HepG2 (cell line): ENCODE measurements around the gene GABRB1. TPM values are rescaled to one million over a fixed set of nuclear protein-coding genes. Genes with fewer than 3 reads are reported as not detected.

Source experiments
- BORCS8-MEF2B ChIP-seq: sonication (generic); formaldehyde crosslinking; IDR thresholded peaks from 2 replicates; pipeline ENCODE4 v1.8.0; 2022; ENCODE audit warnings: mild to moderate bottlenecking, missing genetic modification reagents
- MED8 ChIP-seq: sonication (generic); formaldehyde crosslinking; IDR thresholded peaks from 2 replicates; pipeline ENCODE4 v1.8.1; 2023; ENCODE audit warnings: mild to moderate bottlenecking, missing genetic modification reagents; ENCODE audit not compliant: insufficient replicate concordance
- POLR2A ChIP-seq, 2 experiments: IDR thresholded peaks; 2 replicates each; pipeline ENCODE4 v1.6.1; 2011; ENCODE audit warnings: low read depth in 2 of 2, low read length in 2 of 2, mild to moderate bottlenecking in 1 of 2, moderate library complexity in 1 of 2; ENCODE audit not compliant: insufficient read depth in 1 of 2
- RARA ChIP-seq: IDR thresholded peaks from 2 replicates; pipeline ENCODE4 v1.6.1; 2016; ENCODE audit warnings: missing genetic modification reagents, missing compliant biosample characterization
- SCMH1 ChIP-seq: sonication (generic); formaldehyde crosslinking; IDR thresholded peaks from 2 replicates; pipeline ENCODE4 v1.9.0; 2021; ENCODE audit warnings: missing genetic modification reagents, mild to moderate bottlenecking, borderline replicate concordance
- ZBTB33 ChIP-seq: sonication (generic); formaldehyde crosslinking; IDR thresholded peaks from 2 replicates; pipeline ENCODE4 v1.4.0; 2020; ENCODE audit warnings: missing genetic modification reagents
- ZSCAN25 ChIP-seq: sonication (generic); formaldehyde crosslinking; IDR thresholded peaks from 2 replicates; pipeline ENCODE4 v1.8.0; 2022; ENCODE audit warnings: mild to moderate bottlenecking, missing genetic modification reagents
- polyA plus RNA-seq, 8 experiments: library from polyadenylated mRNA; depleted of rRNA in 3 of 8; stranded (reverse) in 7 of 8; unstranded in 1 of 8; fragments of >200 nt; fragmentation: Illumina TruSeq in 4 of 8; extraction: Trizol in 4 of 8; gene quantifications; 2 replicates each; pipeline versions ENCODE4 v1.2.1 to v1.2.3, GENCODE V29; 2011 to 2016; ENCODE audit warnings: low read depth in 4 of 8, missing spikeins in 1 of 8, mixed read lengths in 1 of 8; ENCODE audit not compliant: insufficient read depth in 1 of 8
- total RNA-seq, 5 experiments: library from RNA; depleted of rRNA; stranded (reverse); fragments of >200 nt; fragmentation: Illumina TruSeq; extraction: Trizol; gene quantifications; 2 replicates each; pipeline ENCODE4 v1.2.3, GENCODE V29; 2016; ENCODE audit warnings: low read depth in 1 of 5
- TF ChIP-seq, protein P1 (sequence below): sonication (generic); formaldehyde crosslinking; IDR thresholded peaks from 2 replicates; pipeline ENCODE4 v1.8.1; 2022; ENCODE audit warnings: low read depth, mild to moderate bottlenecking, missing genetic modification reagents
- TF ChIP-seq, protein P2 (sequence below): sonication (generic); formaldehyde crosslinking; IDR thresholded peaks from 2 replicates; pipeline ENCODE4 v1.4.0; 2020; ENCODE audit warnings: missing genetic modification reagents
- TF ChIP-seq, protein P3 (sequence below): sonication (generic); formaldehyde crosslinking; IDR thresholded peaks from 2 replicates; pipeline ENCODE4 v1.8.0; 2022; ENCODE audit warnings: mild to moderate bottlenecking, missing genetic modification reagents

GABRB1 gene
- total and polyA plus RNA-seq, 2 of the 13 experiments (the other 11 are each of a cell fraction or from before 2014, with no cell fraction given), result not detected

GRCh38 chr4:47184083-47184482 is 152.7 kb downstream of the GABRB1 start (continued):
- TF ChIP-seq ZBTB33 (no peak), ZSCAN25 (no peak), POLR2A (IDR thresholded peaks at IDR 0.05; ENCODE audit: insufficient read depth in 1 of 2, low read depth in 2 of 2, low read length in 2 of 2) (no peak), BORCS8-MEF2B (no peak), RARA (no peak), SCMH1 (CRISPR knock-in tag) (no peak), MED8 (no peak)
- TF ChIP-seq, protein P1, sequence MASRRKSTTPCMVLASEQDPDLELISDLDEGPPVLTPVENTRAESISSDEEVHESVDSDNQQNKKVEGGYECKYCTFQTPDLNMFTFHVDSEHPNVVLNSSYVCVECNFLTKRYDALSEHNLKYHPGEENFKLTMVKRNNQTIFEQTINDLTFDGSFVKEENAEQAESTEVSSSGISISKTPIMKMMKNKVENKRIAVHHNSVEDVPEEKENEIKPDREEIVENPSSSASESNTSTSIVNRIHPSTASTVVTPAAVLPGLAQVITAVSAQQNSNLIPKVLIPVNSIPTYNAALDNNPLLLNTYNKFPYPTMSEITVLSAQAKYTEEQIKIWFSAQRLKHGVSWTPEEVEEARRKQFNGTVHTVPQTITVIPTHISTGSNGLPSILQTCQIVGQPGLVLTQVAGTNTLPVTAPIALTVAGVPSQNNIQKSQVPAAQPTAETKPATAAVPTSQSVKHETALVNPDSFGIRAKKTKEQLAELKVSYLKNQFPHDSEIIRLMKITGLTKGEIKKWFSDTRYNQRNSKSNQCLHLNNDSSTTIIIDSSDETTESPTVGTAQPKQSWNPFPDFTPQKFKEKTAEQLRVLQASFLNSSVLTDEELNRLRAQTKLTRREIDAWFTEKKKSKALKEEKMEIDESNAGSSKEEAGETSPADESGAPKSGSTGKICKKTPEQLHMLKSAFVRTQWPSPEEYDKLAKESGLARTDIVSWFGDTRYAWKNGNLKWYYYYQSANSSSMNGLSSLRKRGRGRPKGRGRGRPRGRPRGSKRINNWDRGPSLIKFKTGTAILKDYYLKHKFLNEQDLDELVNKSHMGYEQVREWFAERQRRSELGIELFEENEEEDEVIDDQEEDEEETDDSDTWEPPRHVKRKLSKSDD (CRISPR knock-in tag), result no peak
- TF ChIP-seq, protein P2, sequence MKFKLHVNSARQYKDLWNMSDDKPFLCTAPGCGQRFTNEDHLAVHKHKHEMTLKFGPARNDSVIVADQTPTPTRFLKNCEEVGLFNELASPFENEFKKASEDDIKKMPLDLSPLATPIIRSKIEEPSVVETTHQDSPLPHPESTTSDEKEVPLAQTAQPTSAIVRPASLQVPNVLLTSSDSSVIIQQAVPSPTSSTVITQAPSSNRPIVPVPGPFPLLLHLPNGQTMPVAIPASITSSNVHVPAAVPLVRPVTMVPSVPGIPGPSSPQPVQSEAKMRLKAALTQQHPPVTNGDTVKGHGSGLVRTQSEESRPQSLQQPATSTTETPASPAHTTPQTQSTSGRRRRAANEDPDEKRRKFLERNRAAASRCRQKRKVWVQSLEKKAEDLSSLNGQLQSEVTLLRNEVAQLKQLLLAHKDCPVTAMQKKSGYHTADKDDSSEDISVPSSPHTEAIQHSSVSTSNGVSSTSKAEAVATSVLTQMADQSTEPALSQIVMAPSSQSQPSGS (CRISPR knock-in tag), result no peak
- TF ChIP-seq, protein P3, sequence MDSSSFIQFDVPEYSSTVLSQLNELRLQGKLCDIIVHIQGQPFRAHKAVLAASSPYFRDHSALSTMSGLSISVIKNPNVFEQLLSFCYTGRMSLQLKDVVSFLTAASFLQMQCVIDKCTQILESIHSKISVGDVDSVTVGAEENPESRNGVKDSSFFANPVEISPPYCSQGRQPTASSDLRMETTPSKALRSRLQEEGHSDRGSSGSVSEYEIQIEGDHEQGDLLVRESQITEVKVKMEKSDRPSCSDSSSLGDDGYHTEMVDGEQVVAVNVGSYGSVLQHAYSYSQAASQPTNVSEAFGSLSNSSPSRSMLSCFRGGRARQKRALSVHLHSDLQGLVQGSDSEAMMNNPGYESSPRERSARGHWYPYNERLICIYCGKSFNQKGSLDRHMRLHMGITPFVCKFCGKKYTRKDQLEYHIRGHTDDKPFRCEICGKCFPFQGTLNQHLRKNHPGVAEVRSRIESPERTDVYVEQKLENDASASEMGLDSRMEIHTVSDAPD, result no peak
- TF ChIP-seq, all 625 proteins: peak for 0
